Fibroblast of pulmonary artery (primary cell): ENCODE data around the gene KRT15.

Source experiments
- DNase-seq: peaks from one replicate; pipeline ENCODE4 v3.0.0-alpha.2; 2010; ENCODE audit warnings: low read depth
- H3K4me3 ChIP-seq: replicated peaks from 2 replicates; pipeline ENCODE4 v1.5.1; 2011; ENCODE audit warnings: low read depth, mild to moderate bottlenecking, control low read depth, low read length, moderate library complexity
- CTCF ChIP-seq: IDR thresholded peaks from 2 replicates; pipeline ENCODE4 v1.5.1; 2011; ENCODE audit warnings: mild to moderate bottlenecking, control low read depth, low read length, inconsistent platforms; ENCODE audit errors: missing control alignments

Gene KRT15

GRCh38 chr17:41539071-41539492, 20.4 kb upstream of the KRT15 start:
- no peak overlapping the region for H3K4me3 ChIP-seq
- no peak for TF ChIP-seq CTCF
- no peak for DNase-seq

GRCh38 chr17:41538565-41538991, 19.9 kb upstream of the KRT15 start:
- H3K4me3 ChIP-seq = no peak overlapping the region
- TF ChIP-seq CTCF = no peak
- no peak for DNase-seq

GRCh38 chr17:41537990-41538389, 19.3 kb upstream of the KRT15 start:
- H3K4me3 ChIP-seq = no peak overlapping the region
- TF ChIP-seq CTCF = no peak
- DNase-seq = peak; percentile 55

GRCh38 chr17:41537614-41537954, 18.9 kb upstream of the KRT15 start:
- TF ChIP-seq CTCF = no peak
- no peak for DNase-seq
- H3K4me3 ChIP-seq = no peak overlapping the region

- no peak overlapping the region for H3K4me3 ChIP-seq
- DNase-seq = no peak
- no peak for TF ChIP-seq CTCF
Measured at GRCh38 chr17:41536741-41537613, 18.3 kb upstream of the KRT15 start.

GRCh38 chr17:41535764-41536481, 17.2 kb upstream of the KRT15 start:
- no peak for TF ChIP-seq CTCF
- DNase-seq = no peak
- no peak overlapping the region for H3K4me3 ChIP-seq
